Astrocyte of the spinal cord (primary cell): ENCODE measurements around the gene CCDC57.

Source experiments
- DNase-seq: peaks from one replicate; pipeline ENCODE4 v3.0.0; 2011; ENCODE audit warnings: low read depth, low spot score
- H3K4me3 ChIP-seq: 2 replicates; pipeline ENCODE4 v1.5.1; 2011; ENCODE audit warnings: low read depth, mild to moderate bottlenecking, low read length, moderate library complexity
- CTCF ChIP-seq: IDR thresholded peaks from 2 replicates; pipeline ENCODE4 v1.5.1; 2012; ENCODE audit warnings: low read depth, mild to moderate bottlenecking, low read length, inconsistent platforms
- in situ Hi-C: cut with HindIII; loops from 2 replicates; pipeline ENCODE4 v1.10.0; 2017; ENCODE audit warnings: low sequenced_read_pairs

The CCDC57 gene

DNA sequence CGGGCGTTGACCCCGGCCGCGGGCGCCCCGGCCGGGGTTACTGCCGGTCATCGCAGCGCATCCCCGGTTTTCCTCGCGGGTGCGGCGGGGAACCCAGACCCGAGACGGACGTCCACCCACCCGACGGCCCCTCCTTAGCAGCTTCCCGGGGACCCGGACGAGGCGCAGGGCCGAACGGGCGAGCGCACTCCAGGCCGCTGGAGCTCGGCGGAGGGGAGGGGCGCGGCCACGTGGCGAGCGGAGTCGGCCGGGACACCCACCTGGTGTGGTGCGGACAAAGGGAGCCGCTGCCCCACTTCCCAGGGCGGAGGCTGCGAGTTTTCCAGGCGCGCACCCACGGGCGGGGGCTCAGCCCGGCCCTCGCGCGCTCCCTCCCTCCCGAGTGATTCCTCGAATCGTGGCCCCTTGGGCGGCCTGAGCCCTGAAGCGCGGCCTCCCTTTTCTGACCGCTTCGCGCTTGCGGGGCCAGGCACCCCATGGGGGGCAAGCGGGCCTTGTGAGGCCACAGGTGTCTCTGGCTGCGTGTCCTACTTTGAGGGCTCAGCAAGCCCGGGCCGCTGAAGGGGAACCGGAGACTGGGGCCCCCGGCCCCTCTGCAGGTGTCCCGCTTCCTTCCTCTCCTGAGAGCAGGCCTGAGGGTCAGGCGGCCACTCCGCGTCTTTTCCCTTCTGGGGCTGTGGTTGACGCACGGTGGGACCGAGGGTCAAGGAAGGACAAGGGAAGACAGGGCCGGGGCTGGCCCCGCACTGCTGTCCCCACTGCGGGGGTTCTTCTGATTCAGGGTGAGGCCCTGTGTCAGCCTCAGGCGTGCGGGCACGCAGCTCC lies 113.5 kb downstream of the CCDC57 start:
- no peak for DNase-seq
- no peak for TF ChIP-seq CTCF
- peak overlapping the region; percentile 39 for H3K4me3 ChIP-seq
- in situ Hi-C loops, result no loop called here

- in situ Hi-C loops, result no loop called here
These were observed 114.3 kb downstream of the CCDC57 start, which contains the start of gene FASN for GRCh38 chr17:82098169-82098938. Gene FASN, minus strand, starts transcription at chr17:82098236. Its CDS starts 1,791 bp downstream, at chr17:82096445.

GRCh38 chr17:82097919-82098168 lies 114.8 kb downstream of the CCDC57 start:
- peak overlapping the region; percentile 66 for H3K4me3 ChIP-seq
- TF ChIP-seq CTCF, result no peak
- in situ Hi-C loops, result no loop called here
- no peak for DNase-seq

More at GRCh38 chr17:82098169-82098938, 114.3 kb downstream of the CCDC57 start, which contains the start of gene FASN:
- peak; percentile 97 for DNase-seq
- peak; percentile 45 for TF ChIP-seq CTCF
- peak within 1 kb of the TSS; percentile 66 for H3K4me3 ChIP-seq

DNA sequence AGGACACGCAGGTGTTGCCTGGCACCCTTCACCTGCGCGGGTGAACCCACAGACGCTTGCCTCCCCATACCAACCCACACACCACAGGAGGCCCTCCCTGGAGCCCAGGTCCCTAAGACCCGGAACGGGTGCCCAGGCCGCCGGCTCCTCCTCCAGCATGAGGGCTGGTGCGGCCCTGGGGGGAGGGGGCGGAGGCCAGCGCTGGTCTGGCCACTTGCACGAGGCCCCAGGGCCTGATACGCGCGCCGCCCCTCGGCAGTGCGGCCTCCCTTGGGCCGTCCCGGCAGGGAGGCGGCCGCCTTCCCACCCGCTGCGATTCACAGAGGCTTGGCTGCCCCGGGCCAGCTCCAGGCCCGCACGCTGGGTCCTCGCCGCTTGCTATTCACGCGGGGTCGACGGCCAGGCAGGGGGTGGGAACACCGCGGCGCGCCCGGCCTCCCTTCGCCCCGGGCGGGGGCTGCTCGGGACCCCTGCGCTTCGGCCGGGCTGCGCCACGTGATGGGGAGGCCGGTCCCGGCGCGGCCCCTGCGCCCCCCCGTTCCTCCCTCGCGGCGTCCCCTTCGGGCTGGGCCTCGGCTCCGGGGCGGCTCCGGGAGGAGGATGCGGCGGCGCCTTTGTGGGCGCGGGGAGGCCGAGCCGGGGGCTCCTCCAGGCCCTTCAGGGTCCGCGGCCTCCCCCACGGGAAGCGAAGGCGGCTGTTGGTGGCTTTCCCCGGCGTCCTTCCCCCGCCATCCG lies 115.3 kb downstream of the CCDC57 start:
- in situ Hi-C loops, result no loop called here
- no peak for TF ChIP-seq CTCF
- DNase-seq, result peak; percentile 50
- H3K4me3 ChIP-seq, result peak overlapping the region; percentile 66

DNA sequence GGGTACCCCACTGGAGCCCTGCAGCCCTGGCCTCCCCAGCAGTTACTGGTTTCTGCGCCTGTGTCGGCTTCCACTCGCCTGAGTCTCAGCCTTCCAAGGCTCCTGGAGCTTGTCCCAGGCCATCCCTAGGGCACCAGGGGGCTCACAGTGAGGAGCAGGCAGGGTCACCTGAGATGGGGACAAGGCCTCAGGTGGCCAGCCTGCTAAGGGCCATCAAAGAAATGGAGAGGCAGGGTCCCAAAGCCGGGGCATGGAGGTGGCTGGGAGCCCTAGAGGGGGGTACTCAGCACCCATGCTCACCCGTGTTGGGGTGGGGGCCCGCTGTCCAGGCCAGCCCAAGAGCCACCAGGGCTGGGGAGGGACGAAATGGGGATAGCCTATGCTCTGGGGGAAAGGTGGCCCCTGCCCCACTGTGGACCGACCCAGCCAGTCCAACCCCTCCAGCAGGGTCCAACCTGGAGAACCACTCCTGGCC lies 115.9 kb downstream of the CCDC57 start:
- DNase-seq, result no peak
- in situ Hi-C loops, result no loop called here
- H3K4me3 ChIP-seq, result peak overlapping the region; percentile 66
- TF ChIP-seq CTCF, result no peak
